OCI-LY1 (cell line): ENCODE data around the gene KCNIP4.

Experiments
- H2AFZ ChIP-seq: fragments of 200-600 bp; sonication (generic), shearing (Covaris generic); 2 replicates; pipeline ENCODE4 v1.6.0; 2014; ENCODE audit warnings: antibody characterized with exemption, mild to moderate bottlenecking, low read length
- H3F3A ChIP-seq: fragments of 200-600 bp; sonication (generic), shearing (Covaris generic); 2 replicates; pipeline ENCODE4 v1.6.0; 2014; ENCODE audit warnings: mild to moderate bottlenecking, antibody characterized with exemption, low read length, moderate library complexity; ENCODE audit not compliant: insufficient read depth
- H3K27ac ChIP-seq: fragments of 200-600 bp; sonication (generic); 2 replicates; pipeline ENCODE4 v1.5.1; 2014; ENCODE audit warnings: low read length, mixed run types, mild to moderate bottlenecking, low read depth; ENCODE audit not compliant: poor library complexity, severe bottlenecking
- H3K27me3 ChIP-seq: fragments of 200-600 bp; sonication (generic); 2 replicates; pipeline ENCODE4 v1.6.0; 2014; ENCODE audit warnings: antibody characterized with exemption, mild to moderate bottlenecking, low read length, moderate library complexity; ENCODE audit not compliant: insufficient read depth
- H3K36me3 ChIP-seq: fragments of 200-600 bp; sonication (generic); 2 replicates; pipeline ENCODE4 v1.6.1; 2014; ENCODE audit warnings: mild to moderate bottlenecking, antibody characterized with exemption, low read length, moderate library complexity, mixed read lengths; ENCODE audit not compliant: insufficient read depth
- H3K4me1 ChIP-seq: fragments of 200-600 bp; sonication (generic); 2 replicates; pipeline ENCODE4 v1.5.1; 2014; ENCODE audit warnings: mild to moderate bottlenecking, low read length, moderate library complexity; ENCODE audit not compliant: insufficient read depth, severe bottlenecking
- H3K4me2 ChIP-seq: fragments of 200-600 bp; sonication (generic), shearing (Covaris generic); 2 replicates; pipeline ENCODE4 v1.6.1; 2014; ENCODE audit warnings: low read length
- H3K4me3 ChIP-seq: fragments of 200-600 bp; sonication (generic); 2 replicates; pipeline ENCODE4 v1.5.1; 2014; ENCODE audit warnings: low read length, low read depth, mild to moderate bottlenecking, mixed read lengths; ENCODE audit not compliant: poor library complexity, severe bottlenecking
- H3K79me2 ChIP-seq: fragments of 200-600 bp; shearing (Covaris generic); 2 replicates; pipeline ENCODE4 v1.6.1; 2016; ENCODE audit warnings: mixed run types, low read length, mixed read lengths; ENCODE audit not compliant: insufficient read depth
- H3K9ac ChIP-seq: fragments of 200-600 bp; sonication (generic), shearing (Covaris generic); 2 replicates; pipeline ENCODE4 v1.6.1; 2014; ENCODE audit warnings: mild to moderate bottlenecking, low read length, mixed read lengths
- H3K9me2 ChIP-seq: fragments of 200-600 bp; sonication (generic), shearing (Covaris generic); 2 replicates; pipeline ENCODE4 v1.6.1; 2014; ENCODE audit warnings: low read depth, mild to moderate bottlenecking, low read length, mixed read lengths
- H3K9me3 ChIP-seq: fragments of 200-600 bp; shearing (Covaris generic); 2 replicates; pipeline ENCODE4 v1.6.1; 2014; ENCODE audit warnings: low read length, mixed read lengths
- H4K20me1 ChIP-seq: fragments of 200-600 bp; sonication (generic), shearing (Covaris generic); 2 replicates; pipeline ENCODE4 v1.6.0; 2016; ENCODE audit warnings: mild to moderate bottlenecking, low read length; ENCODE audit not compliant: insufficient read depth
- EZH2 ChIP-seq: fragments of 200-600 bp; sonication (generic), shearing (Covaris generic); IDR thresholded peaks from 2 replicates; pipeline ENCODE4 v1.8.0; 2017; ENCODE audit warnings: borderline replicate concordance, mixed run types, mild to moderate bottlenecking, antibody characterized with exemption, low read length, moderate library complexity, mixed read lengths
- TF ChIP-seq, protein P1 (sequence below): fragments of 200-600 bp; sonication (generic), shearing (Covaris generic); IDR thresholded peaks from 2 replicates; pipeline ENCODE4 v1.5.1; 2017; ENCODE audit warnings: mild to moderate bottlenecking, antibody characterized with exemption, low read length, moderate library complexity, mixed read lengths

Gene KCNIP4

DNA sequence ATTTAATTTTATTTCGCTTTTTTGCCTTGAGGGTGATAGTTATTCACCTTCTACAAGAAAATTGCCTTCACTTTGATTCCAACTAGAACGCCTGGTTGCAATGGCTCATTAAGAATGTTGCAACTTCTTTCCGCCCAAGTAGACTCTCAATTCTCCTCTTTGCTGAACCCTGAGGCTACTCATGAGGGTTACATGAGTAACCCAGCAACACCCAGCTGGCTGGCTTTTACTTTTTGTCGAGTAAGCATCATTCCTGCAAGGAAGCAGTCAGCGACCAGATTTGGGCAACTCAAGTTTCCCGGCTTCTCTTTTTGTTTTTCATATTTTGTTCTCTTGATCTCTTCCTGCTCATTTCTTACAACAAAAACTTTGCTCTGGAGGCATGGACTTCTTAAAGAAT is 752.9 kb downstream of the KCNIP4 start:
- no peak overlapping the region for H3K4me2 ChIP-seq
- H3K27me3 ChIP-seq = no peaks in the 10 kb centered on the region
- no peaks in the 10 kb centered on the region for H3K9me2 ChIP-seq
- no peak overlapping the region for H2AFZ ChIP-seq
- H3K79me2 ChIP-seq = no peaks in the 10 kb centered on the region
- no peaks in the 10 kb centered on the region for H3K36me3 ChIP-seq
- TF ChIP-seq, protein P1, sequence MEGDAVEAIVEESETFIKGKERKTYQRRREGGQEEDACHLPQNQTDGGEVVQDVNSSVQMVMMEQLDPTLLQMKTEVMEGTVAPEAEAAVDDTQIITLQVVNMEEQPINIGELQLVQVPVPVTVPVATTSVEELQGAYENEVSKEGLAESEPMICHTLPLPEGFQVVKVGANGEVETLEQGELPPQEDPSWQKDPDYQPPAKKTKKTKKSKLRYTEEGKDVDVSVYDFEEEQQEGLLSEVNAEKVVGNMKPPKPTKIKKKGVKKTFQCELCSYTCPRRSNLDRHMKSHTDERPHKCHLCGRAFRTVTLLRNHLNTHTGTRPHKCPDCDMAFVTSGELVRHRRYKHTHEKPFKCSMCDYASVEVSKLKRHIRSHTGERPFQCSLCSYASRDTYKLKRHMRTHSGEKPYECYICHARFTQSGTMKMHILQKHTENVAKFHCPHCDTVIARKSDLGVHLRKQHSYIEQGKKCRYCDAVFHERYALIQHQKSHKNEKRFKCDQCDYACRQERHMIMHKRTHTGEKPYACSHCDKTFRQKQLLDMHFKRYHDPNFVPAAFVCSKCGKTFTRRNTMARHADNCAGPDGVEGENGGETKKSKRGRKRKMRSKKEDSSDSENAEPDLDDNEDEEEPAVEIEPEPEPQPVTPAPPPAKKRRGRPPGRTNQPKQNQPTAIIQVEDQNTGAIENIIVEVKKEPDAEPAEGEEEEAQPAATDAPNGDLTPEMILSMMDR = no peak
- TF ChIP-seq EZH2 = no peak
- no peaks in the 10 kb centered on the region for H4K20me1 ChIP-seq
- H3K27ac ChIP-seq = no peak overlapping the region
- H3K9ac ChIP-seq = no peak overlapping the region
- no peaks in the 10 kb centered on the region for H3K9me3 ChIP-seq
- no peaks in the 10 kb centered on the region for H3K4me1 ChIP-seq
- H3K4me3 ChIP-seq = no peak overlapping the region
- no peaks in the 10 kb centered on the region for H3F3A ChIP-seq

DNA sequence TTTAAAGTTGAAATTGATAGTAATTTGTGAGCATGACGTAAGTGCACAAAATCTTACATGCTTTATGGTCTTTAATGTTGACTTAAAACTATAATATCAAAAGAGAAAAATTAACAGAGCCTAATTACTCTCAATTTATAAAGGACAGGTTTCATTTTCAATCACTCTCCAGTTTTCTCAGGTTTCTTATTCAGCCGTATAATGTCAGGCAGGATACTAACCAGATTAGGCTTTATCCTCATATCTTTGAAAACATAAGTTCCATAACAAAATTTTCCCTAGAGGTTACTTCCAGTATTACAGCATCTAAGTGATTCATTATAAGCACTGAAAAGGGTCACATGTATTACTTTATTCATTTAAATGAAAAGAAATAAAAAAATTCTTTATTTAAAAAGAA is 756.2 kb downstream of the KCNIP4 start:
- Histone ChIP-seq H3K27me3 (no peaks in the 10 kb centered on the region), H2AFZ (no peak overlapping the region), H3K9ac (no peak overlapping the region), H3K79me2 (no peaks in the 10 kb centered on the region), H3K4me2 (no peak overlapping the region), H3F3A (no peaks in the 10 kb centered on the region), H3K36me3 (no peaks in the 10 kb centered on the region), H3K4me3 (no peak overlapping the region), H3K4me1 (no peaks in the 10 kb centered on the region), H3K9me3 (no peaks in the 10 kb centered on the region), H4K20me1 (no peaks in the 10 kb centered on the region), H3K27ac (no peak overlapping the region), H3K9me2 (no peaks in the 10 kb centered on the region)
- TF ChIP-seq, protein P1 = no peak
- TF ChIP-seq EZH2 = no peak

DNA sequence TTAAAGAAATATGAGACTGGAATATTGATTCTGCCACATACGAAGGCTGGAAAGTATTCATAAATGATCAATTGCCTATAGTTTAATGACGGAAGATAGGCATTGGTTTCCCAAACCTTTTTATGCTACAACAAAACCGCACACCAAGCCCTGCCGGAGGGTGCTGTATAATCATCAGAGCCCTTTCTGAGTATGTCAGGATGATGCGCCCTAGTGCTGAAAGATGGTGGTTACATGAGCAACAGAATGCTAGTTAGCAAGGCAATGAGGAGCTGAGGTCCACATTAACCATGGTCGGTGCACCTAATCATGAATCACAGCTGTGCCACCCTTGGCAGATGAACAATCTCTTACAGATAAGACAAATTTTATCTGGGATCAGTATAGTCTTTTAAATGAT is 757.3 kb downstream of the KCNIP4 start:
- H4K20me1 ChIP-seq = no peaks in the 10 kb centered on the region
- H3K27ac ChIP-seq = no peak overlapping the region
- H3K4me1 ChIP-seq = no peaks in the 10 kb centered on the region
- no peaks in the 10 kb centered on the region for H3F3A ChIP-seq
- H3K9me2 ChIP-seq = no peaks in the 10 kb centered on the region
- TF ChIP-seq EZH2 = no peak
- TF ChIP-seq, protein P1 = no peak
- H3K4me3 ChIP-seq = no peak overlapping the region
- H3K27me3 ChIP-seq = no peaks in the 10 kb centered on the region
- no peaks in the 10 kb centered on the region for H3K79me2 ChIP-seq
- no peaks in the 10 kb centered on the region for H3K9me3 ChIP-seq
- H3K36me3 ChIP-seq = no peaks in the 10 kb centered on the region
- H3K4me2 ChIP-seq = no peak overlapping the region
- H2AFZ ChIP-seq = no peak overlapping the region
- no peak overlapping the region for H3K9ac ChIP-seq
